Chondrocyte (in vitro differentiated cells): ENCODE measurements around the gene IRF6. TPM values are rescaled to one million over a fixed set of nuclear protein-coding genes. Genes with fewer than 3 reads are reported as not detected.

Source experiments
- DNase-seq: peaks from one replicate; pipeline ENCODE4 v3.0.0; 2021; ENCODE audit warnings: mixed read lengths, low spot score
- H3K27ac Mint-ChIP-seq: one replicate; pipeline ENCODE4 v1.8.0; 2021; ENCODE audit warnings: mild to moderate bottlenecking, moderate library complexity, mixed read lengths; ENCODE audit not compliant: unreplicated experiment
- H3K27me3 Mint-ChIP-seq: 2 replicates; pipeline ENCODE4 v1.8.0; 2021; ENCODE audit warnings: low read depth, mixed read lengths
- H3K36me3 Mint-ChIP-seq: 2 replicates; pipeline ENCODE4 v1.8.0; 2021; ENCODE audit warnings: low read depth, mixed read lengths
- H3K4me1 Mint-ChIP-seq: 2 replicates; pipeline ENCODE4 v1.8.0; 2021; ENCODE audit warnings: low read depth, mild to moderate bottlenecking, mixed read lengths
- H3K4me3 Mint-ChIP-seq: one replicate; pipeline ENCODE4 v1.8.0; 2021; ENCODE audit warnings: mild to moderate bottlenecking, moderate library complexity, mixed read lengths; ENCODE audit not compliant: unreplicated experiment
- H3K9me3 Mint-ChIP-seq: 2 replicates; pipeline ENCODE4 v1.8.0; 2021; ENCODE audit warnings: low read depth, mixed read lengths
- CTCF ChIP-seq: fragments of 200-600 bp; sonication (generic); IDR thresholded peaks from 2 replicates; pipeline ENCODE4 v1.5.0; 2021; ENCODE audit warnings: antibody characterized with exemption, mild to moderate bottlenecking, moderate library complexity
- total RNA-seq: library from RNA; stranded (reverse); gene quantifications from 3 replicates; pipeline ENCODE4 v1.2.1, GENCODE V29; 2021

IRF6 gene
- total RNA-seq, 1 donor from 2014 or later: 0.25 TPM

GRCh38 chr1:209766051-209766450, 39.9 kb downstream of the IRF6 start:
- no peak for DNase-seq
- Mint-ChIP-seq H3K27me3 (peaks cover 23% of the 10 kb centered on the region), H3K9me3 (no peaks in the 10 kb centered on the region), H3K4me3 (no peak overlapping the region), H3K27ac (peak overlapping the region; percentile 30), H3K36me3 (no peaks in the 10 kb centered on the region), H3K4me1 (no peaks in the 10 kb centered on the region)
- TF ChIP-seq CTCF: no peak

DNA sequence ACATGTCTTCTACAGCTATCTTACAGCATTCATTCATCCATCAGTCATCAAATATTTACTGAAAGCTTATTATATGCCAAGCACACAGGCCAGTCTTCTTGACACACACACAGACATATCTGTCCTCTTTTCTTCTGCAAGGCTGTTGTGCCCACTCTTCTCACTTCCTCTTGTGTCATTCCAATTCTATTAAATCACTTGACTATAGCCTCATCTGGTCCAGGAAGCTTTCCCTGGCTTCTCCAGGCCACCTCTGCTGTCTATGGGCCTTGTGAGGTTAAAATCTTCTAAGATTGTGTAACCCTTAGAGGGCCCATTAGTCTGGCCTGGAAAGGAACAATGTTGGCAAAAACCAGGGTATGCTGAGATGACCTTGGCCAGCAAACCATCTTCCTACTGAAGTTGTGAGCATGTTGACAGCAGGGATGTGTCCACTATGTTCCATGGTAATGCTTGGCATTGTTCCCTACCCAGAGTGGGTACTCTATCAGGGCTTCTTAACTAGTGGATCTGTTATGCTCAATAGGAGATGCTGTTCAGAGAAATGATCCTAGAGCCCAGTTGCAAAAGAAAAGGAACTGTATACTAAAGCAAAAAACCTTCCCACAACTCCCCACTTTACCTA, 44.8 kb downstream of the IRF6 start:
- H3K4me1 Mint-ChIP-seq: no peaks in the 10 kb centered on the region
- peaks cover 47% of the 10 kb centered on the region for H3K27me3 Mint-ChIP-seq
- DNase-seq: no peak
- no peaks in the 10 kb centered on the region for H3K9me3 Mint-ChIP-seq
- TF ChIP-seq CTCF: no peak
- no peak overlapping the region for H3K4me3 Mint-ChIP-seq
- no peak overlapping the region for H3K27ac Mint-ChIP-seq
- no peaks in the 10 kb centered on the region for H3K36me3 Mint-ChIP-seq

DNA sequence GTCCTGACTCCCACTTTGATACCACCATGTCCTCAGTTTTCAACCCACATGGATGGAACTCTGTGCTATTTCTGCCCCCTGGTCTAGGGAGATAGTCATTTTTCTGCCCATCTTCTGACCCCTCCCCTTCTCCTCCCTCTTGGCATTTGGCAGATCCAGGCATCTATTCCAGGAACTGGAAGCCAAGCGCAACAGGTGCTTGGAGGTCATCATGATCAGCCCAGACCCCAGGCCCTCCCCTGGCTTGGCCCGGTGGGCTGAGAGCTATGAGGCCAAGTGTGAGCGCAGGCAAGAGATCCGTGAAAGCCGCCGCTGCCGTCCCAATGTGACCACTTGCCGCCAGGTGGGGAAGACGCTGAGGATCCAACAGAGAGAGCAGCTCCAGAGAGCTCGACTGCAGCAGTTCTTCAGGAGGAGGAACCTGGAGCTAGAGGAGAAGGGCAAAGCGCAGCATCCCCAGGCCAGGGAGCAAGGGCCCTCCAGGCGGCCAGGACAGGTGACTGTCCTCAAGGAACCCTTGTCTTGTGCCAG, 46.0 kb downstream of the IRF6 start:
- no peak overlapping the region for H3K4me3 Mint-ChIP-seq
- no peak for DNase-seq
- H3K9me3 Mint-ChIP-seq: no peaks in the 10 kb centered on the region
- peaks cover 58% of the 10 kb centered on the region for H3K27me3 Mint-ChIP-seq
- H3K27ac Mint-ChIP-seq: no peak overlapping the region
- no peaks in the 10 kb centered on the region for H3K36me3 Mint-ChIP-seq
- no peak for TF ChIP-seq CTCF
- no peaks in the 10 kb centered on the region for H3K4me1 Mint-ChIP-seq

- no peak for TF ChIP-seq CTCF
- Mint-ChIP-seq H3K27ac (no peak overlapping the region), H3K9me3 (no peaks in the 10 kb centered on the region), H3K4me3 (no peak overlapping the region), H3K4me1 (no peaks in the 10 kb centered on the region), H3K36me3 (no peaks in the 10 kb centered on the region), H3K27me3 (peaks cover 59% of the 10 kb centered on the region)
- DNase-seq: no peak
These were observed 47.5 kb downstream of the IRF6 start for GRCh38 chr1:209758400-209758799.

DNA sequence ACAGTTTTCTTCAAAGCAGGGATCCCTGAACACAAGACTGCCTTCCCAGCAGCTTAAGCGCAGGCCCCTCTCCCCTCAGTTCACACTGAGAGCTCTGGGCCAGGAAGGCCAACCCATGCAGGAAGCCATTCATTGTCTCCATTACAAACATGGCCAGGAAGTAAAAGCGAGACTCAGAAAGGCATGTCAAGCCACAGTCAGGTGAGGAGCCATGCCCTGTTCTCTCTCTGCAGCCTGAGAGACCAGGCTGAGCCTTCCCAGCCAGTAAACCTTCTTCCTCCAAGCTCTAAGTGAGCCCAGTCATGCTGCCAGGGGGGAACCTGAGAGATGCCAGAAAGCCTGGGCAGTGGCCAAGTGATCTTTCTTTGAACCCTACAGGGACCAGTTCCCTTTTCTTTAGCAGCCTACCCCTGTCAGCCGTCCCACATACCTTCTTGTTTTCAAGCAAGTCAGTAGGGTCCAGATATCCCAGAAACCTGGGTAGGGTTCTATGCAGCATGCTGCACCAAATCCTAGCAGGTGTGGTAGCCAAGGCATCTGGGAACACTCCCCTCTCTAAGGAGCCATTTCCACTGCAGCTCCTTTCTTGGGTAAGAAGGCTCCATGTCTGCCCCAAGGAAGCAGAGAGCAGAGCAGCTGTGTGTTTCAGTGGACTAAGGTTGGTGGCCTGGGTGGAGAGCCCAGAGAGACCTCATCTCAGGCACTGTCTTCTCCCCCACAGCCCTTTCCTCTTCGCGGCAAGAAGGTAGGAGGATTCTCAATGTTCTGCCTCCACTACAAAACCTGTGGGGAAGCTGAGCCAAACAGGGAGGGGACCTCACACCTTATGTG, 49.1 kb downstream of the IRF6 start:
- Mint-ChIP-seq H3K4me3 (no peak overlapping the region), H3K9me3 (no peaks in the 10 kb centered on the region), H3K27ac (no peak overlapping the region), H3K4me1 (no peaks in the 10 kb centered on the region), H3K36me3 (no peaks in the 10 kb centered on the region), H3K27me3 (peaks cover 53% of the 10 kb centered on the region)
- no peak for DNase-seq
- no peak for TF ChIP-seq CTCF
